ENCODE measurements around the gene CCDC141.

The CCDC141 gene

DNA sequence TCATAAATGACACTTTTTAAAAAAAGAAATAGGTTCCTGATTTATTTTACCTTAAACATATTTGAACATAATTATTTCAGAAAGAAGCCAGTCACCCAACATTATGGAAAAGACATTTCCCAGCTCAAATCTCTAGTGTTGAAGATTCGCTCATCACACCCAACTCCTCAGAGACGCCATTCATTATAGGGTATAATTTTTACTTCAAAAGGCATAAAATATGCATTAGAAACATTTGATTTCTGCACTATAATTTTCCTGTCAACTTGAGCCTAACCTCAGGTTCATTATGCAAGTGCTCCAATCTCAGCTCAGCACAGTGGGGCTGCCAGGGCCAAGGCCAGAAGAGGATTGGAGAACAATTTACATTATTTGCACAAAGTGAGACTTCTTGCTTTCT is 183.9 kb downstream of the CCDC141 start:
- no peak for DNase-seq (ENCODE audit: low read depth, low spot score)

DNA sequence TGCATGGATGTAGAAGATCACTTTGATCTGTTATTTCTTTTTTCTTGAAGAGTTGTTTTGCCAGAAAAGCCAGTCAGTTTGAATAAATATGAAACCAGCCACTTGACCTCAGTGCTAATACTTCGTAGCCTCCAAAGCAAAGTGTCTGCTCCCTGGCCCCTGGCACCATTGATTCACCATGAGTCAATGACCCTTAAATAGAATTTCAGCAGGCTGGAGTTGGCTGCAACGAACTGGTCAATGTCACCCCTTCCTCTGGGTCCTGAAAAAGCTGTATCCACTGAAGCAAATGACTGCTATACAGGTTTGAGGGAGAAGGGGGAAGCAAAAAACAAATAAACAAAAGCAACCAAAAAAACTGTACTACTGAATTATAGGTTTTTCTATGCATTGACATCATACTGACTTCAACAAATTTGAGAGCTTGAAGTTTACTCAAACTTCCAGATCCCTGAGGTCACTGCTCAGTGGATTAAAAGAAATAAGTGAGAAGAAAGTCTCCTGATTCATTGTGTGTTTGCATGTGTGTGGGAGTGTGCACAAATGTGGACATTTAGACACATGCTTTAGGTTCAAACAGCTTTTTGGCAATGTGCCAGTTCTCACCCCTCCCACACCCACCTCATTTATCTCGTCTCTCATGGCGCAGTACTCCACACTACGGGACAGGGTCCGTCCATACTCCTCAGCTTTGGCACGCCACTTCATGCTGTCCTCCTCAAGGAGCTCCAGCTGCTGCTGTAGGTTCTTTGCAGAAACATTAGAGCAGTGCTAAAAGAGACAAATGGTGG is 184.6 kb downstream of the CCDC141 start:
- no peak for DNase-seq (ENCODE audit: low read depth, low spot score)

DNA sequence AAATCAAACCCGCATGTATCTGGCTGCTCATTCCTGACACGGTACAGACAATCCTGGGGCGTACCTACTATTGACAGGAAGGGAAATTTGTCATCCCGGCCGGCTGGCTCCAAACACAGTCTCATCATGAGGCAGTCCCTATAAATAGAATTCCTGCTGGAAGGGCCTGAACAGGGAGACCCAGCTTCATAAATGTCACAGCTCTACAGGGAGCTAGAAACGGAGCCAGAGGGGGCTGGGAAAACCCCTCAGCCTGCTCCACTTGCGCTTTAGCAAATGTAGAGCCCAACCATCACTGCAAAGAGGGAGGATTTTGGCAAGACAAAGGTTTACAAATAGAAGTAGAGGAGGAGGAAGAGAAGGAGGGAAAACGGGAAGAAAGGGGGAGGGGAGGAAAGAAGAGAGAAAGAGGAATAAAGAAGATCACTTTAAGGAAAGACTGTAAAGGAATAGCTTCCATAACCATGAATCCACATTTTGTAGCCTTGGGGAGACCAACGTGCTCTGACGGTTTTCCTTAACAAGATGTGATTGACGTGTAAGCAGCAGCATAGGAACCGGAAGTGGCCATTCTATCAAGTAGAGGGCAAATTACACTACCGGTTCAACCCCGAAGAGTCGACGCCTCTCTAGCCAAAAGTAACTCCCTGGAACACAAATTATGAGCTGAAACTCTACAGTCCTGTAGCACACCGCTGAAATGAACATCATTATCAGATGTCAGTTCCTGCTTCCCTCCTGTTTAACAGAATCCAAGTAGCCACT is 185.9 kb downstream of the CCDC141 start:
- no peak for DNase-seq (ENCODE audit: low read depth, low spot score)

DNA sequence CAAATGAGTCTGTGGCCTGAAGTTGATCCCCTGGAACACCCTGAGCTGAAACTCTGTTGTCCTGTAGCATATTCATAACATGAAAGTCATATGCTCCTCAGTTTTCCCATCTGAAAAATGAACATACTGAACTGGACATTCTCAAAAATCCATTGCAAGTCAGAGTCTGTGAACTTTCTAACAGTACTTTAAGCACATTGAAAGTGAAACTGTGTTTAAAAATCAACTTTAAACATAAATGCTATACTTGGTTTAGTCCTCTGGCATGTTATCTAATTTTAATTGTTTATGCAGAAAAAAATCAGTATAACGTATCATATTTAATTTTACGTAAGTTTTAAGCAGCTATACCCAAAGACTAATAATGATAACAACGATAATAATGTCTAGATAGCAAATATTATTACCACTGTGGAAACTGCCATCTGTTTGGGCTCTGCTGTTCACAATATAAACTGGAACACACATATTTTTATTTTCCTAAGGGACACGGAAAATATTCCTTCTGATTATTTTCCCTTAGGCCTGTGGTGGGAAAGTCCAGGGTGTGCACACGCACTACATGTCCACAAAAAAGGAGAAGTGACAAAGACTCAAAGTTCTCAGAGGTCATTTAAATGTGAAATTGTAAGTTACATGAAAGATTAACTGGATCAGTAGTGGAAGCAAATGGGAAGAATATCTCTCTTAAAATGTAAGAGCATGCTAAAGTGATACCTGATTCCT is 186.6 kb downstream of the CCDC141 start:
- DNase-seq (ENCODE audit: low read depth, low spot score), result no peak

DNA sequence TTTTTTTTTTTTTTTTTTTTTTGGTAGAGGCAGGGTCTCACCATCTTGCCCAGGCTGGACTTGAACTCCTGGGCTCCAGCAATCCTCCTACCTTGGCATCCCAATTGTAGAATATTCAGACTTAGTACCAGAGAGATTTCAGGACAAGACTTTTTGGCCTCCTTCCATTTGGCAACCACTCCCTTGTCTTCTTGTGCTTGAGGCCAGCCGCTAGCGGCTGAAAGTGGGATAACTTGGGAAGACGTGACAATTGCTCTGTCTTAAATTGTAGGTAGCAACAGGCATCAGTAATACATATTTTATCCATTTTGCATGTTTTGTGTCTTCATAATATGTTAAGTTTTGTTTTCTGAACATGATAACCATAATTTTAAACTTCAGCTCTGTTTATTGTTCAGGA is 189.4 kb downstream of the CCDC141 start:
- DNase-seq (ENCODE audit: low read depth, low spot score), result no peak

DNA sequence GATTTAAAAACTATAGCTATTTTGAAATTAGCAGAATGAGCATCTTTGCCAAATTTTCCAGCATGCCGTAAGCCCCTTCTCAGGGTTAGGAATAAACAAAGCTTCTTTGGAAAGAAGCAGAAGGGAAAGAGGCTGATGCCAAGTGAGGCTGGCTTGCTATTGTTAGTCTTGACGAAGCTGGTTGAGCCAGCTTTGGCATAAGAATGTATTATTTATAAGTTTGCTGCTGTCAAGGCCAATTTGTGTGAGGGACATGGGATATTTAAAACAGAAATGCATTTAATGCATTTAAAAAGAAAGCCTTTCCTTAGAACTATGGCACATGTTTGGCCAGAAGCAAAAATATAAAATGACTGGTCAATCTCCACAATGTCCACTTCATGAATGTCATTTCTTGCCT is 190.2 kb downstream of the CCDC141 start:
- DNase-seq (ENCODE audit: low read depth, low spot score), result no peak

DNA sequence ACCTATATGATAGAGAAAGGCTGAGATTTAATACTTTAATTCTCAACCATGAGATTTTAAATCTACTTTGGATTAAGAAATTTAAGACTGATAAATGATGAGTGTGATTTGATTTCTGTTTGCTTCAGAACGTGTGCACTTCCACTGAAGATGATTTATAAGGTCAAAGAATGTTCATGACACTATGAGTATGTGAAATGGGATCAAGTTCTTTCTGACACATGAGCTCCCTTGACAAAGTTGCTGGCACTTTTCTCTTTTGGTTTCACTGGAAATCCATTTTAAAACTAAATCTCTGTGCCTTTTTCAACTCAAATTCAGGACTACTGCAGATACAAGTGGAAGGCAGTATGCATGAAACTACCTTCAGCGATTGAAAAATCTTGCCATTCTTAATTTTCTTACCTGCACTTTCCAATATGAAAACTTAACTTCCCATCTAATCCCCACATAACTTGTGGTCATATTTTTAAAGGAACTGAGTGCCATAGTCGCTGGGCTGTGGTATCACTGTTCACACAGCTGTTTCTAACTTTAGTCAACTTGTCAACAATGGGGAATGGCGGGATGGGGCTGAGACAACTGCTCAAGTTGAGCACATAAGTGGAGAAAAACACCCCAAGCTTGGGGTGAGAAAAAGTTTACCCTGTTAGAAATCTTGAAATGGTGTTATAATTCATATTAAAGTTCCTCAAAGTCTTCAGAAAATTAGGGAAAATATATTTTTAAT is 190.9 kb downstream of the CCDC141 start:
- no peak for DNase-seq (ENCODE audit: low read depth, low spot score)

DNA sequence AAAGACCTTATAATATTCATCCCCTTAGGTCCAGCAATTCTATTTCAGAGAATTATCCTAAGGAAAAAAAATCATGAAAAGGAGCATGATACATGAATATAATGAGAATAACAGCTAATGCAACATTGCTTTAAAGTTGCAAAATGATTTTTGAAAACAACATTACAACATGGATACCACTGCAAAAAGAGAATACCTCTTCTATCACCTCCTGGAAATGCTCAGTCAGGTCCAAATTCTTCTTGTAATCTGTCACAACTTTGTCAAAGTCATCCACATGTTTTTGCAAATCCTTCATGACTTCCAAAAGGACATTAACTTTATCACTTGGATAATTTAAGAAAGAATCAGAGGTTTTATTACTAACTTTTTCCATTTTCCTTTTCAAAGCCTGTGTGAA is 194.8 kb downstream of the CCDC141 start:
- DNase-seq (ENCODE audit: low read depth, low spot score), result no peak

DNA sequence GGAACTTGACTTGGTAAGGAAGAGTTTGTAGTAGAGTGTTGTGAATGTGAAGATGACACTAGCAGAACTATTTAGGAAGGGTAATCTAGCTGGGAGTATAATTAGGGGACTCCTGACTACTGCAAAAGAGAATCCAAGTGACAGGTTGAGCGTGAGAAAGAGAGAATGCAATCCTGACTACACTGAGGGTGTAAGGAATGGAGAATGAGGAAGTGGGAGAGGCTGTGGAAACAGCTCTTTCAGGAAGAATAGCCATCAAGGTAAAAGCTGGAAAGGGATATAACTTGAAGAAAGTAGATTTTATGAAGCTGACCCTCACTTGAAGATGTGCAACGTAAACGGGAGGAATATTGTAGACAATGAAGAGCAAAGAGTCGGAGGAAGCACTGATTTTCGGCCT is 201.6 kb downstream of the CCDC141 start:
- no peak for DNase-seq (ENCODE audit: low read depth, low spot score)

DNA sequence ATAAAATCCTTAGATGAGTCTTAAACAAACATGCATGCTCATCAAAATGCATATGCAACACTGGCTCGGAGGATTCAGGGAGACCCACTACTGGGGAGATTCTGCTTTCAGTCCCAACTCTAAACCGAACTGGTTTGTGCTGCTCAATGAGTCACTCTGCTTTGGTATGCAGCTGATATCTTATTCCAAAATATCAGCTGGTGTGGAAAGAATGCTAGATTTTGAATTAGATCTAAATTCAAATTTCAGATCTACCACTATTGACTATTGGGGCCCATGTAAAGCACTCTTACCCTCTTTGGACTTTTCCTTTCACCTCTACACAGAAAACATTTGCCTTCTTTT is 203.5 kb downstream of the CCDC141 start:
- no peak for DNase-seq (ENCODE audit: low read depth, low spot score)

DNA sequence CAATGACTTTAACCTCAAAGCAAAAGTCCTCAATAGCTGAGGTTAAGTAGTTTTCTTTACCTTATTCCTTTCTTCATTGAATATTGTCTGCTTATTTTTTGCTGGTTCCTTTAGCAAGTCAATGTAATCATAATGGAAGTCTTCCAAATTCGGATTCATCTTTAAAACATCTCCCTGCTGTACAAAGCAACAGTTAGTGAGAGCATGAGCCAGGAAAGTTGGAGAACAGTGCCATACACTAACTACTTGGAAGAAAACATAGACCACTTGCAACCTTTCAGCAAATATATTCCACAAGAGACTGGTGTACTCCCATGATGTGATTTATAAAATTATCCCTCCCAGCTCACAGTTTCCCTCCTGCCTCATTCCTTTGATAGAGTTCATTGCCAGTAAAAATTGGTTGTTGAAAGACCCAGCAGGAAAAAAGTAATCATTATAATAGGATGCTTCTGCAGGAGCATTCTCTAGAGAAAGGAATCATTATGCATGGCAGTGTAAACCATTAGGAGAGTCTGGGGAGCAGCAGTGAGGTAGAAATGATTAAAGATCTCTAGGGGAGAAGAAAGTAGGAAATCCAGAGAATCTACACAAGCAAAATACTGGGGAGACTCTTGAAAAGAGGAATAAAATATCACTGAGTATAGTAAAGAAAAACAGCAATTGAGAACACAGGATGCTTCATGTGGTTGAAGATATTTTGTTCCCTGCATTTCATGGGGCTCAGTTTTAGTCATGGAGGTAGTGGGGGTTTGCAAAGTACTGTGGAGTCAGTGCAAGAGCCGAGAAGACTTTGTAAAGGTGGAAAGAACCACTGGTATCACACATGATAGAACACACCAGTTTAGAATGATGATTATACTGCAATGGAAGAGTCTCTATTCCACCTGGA is 204.1 kb downstream of the CCDC141 start:
- no peak for DNase-seq (ENCODE audit: low read depth, low spot score)

DNA sequence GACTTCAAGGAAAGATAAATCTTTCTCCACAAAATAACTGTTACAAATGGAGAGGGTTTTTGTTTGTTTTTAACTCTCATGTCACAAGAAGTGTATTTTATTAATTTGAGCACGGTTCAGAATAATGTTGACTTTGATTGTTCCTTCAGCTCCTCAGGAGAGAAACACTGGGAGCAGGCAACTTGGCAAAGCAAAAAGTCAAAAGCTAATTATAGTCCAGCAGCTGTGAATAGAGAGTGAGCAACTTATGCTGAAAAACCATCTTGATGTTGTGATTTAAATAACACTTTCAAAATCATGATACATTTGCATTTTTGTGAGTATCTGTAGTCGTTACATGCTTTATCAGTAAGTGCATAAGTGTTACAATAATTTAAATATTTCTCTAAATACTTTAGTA is 205.2 kb downstream of the CCDC141 start:
- no peak for DNase-seq (ENCODE audit: low read depth, low spot score)

DNA sequence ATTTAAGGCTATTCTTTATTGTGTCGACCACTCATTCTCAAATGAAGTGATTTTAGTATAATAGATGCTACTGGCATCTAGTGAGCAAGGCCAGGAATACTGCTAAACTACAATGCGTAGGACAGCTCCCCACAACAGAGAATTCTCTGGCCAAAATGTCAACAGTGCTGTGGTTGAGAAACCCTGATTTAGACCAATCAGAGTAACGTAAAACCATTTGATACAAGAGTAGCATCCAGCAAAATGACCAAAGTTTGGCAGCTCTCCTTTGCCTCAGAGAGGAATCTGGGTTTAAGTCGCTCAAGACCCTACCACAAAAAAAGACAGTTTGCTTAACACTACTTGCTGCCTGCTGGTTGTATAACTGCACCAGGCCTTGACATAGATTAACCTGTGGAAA is 205.7 kb downstream of the CCDC141 start:
- no peak for DNase-seq (ENCODE audit: low read depth, low spot score)

DNA sequence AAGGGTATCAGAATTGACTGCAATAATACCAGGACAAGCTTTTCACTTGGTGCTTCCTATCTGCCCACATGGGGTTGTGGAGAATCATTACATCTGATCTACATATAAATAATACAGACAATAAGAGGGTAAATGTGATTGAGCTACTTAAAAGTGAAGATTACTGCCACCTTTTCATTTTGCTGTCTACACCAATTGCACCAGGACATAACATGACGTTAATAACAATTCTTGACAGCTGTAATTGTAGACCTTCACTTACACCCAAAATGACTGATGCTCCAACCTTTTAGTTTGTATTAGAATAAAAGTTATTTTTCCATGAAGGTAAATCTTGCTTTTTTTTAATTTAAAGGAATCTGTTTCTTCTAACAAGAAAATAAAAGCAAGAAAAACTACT is 206.2 kb downstream of the CCDC141 start:
- DNase-seq (ENCODE audit: low read depth, low spot score), result no peak

DNA sequence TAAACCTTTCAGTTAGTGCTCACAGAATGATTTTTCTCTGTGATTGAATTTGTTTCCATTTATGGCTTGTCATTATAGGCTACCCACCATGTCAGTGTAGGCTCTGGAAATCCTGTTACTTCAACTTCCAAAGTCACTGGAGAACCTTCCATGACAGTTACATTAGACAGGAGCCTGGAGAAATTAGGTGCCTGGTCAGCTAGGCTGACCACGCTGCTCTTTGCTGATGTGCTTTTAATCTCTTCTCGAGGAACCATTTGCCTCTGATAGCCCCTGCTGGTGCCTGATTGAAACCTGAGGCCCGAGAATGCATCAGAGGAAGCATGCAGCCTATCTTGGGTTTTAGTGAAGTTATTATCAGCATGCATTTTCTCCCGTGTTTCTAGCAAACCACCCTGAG is 213.1 kb downstream of the CCDC141 start:
- DNase-seq (ENCODE audit: low read depth, low spot score), result no peak

DNA sequence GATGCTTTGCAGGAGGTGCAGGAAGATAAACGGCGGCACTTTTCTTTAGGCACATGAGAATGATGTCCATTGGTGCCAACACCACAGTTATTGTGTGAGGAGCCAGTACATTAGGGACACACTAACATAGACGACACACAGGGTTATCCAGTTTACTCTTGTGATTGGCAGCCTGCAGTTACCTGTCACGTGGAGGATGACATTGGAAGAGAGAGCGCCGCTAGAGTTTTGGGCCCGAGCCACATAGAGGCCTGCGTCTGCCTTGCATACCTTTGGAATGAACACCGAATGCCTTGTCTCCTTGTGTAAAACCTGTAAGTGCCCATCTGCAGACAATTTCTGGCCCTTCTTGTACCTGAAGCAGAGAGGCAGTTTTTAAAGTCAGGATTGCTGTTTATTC is 215.9 kb downstream of the CCDC141 start:
- no peak for DNase-seq (ENCODE audit: low read depth, low spot score)

DNA sequence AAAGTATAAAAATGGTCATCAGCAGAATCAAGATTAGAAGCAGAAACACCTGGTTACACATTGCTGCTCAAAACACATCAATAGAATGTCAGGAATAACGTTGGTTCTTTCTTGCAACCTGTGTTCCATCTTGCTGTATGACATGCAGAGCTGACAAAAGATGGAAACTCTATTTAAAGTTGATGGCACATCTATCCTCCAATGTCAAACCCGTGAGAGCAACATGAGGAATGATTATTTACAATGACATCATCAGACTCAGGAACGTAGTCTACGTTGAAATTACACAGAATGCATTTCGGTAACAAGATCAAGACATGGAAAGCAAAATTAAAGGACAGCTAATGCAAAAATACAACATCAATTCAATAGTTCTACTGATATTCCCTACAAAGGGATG is 216.6 kb downstream of the CCDC141 start:
- DNase-seq (ENCODE audit: low read depth, low spot score), result no peak

DNA sequence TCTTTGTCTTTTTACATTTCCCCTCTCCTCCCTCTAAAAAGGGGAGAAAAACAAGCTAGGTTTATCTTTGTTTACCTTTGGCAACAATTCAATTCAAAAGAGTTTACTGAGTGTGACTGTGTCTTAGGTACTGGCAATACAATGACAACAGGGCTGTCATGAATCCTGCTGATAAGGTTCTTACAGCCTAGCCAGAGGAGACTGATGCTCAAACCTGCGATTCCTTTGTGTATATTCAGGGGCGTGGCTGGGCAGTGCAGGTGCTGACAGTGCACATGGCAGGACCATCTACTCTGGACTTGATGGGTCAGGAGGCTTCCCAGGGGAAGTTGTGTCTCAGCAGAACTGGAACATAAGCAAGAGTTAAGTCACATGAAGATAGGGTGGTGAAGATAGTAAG is 219.5 kb downstream of the CCDC141 start:
- DNase-seq (ENCODE audit: low read depth, low spot score), result no peak

DNA sequence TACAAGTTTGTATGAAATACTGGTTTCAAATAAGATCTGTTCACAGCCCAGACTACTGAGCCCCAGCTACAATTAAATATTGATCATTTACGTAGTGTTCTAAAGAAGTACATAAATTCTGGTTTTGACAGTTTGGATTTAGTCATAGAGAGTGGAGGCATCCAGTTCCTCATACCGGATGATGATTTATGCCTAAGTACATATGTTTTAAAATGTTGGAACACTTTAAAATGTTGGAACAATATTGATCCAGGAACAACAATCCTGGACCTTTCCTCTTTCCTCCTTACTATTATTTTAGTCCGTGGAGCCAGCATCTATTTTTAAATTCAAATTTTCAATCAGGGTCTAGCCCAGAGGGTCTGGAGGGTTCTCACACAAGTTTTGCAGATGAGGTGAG is 220.0 kb downstream of the CCDC141 start:
- DNase-seq (ENCODE audit: low read depth, low spot score), result no peak

DNA sequence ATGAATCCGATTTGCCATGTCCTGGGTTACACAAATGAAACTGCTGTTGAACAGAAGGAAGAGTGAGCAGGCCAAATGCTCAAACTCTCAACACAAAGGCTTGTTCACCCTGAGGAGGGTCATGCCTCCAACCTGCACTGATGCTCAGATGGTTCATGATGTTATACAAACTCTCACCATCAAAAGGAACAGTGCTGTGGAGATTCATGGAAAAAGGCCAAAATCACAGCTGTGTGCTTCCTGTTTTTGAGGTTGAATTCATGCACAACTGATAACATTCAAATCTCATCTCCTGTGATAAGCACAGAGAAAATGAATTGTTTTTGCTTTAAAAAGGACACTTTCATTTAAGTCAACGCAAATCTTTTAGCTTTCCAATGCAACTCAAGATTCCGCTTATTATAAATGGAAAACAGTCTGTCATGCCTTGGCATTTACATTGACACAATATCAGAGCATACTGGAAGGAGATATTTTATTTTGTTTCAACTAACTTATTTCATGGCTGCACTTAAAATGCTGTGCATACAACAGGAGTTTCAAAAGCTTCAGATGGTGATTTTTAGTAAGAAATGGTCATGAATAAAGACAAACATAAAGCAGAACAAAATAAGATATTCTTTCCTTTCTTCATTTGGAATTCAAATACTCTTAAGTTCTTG is 220.5 kb downstream of the CCDC141 start:
- no peak for DNase-seq (ENCODE audit: low read depth, low spot score)

DNA sequence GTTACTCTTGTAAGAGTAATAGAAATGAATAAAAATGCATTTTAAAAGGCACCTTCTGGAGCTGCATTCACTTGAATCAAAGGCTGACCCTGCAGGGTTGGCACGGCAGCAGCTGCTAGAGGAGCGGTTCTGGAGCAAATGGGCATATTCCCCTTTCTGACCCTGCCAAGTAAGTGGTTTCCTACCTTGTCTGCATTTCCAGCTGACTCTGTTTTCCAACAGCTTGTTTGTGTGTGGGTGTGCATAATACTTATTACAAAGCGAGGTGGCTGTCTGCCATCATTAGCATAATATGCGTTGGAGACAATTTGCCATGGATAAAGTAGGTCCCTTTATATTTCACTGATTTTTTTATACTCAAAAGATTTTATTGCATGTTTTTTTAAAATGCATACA is 221.5 kb downstream of the CCDC141 start:
- DNase-seq (ENCODE audit: low read depth, low spot score), result no peak

All from smooth muscle cell of the brain vasculature (primary cell).